A204.1 (cell line): ENCODE measurements around the gene GOLT1A.

ENCODE experiments used
- FAIRE-seq: peaks from 2 replicates; lab custom pipeline; 2012; peaks lifted over from hg19 to GRCh38; lab: Jason Lieb, UNC

The GOLT1A gene

DNA sequence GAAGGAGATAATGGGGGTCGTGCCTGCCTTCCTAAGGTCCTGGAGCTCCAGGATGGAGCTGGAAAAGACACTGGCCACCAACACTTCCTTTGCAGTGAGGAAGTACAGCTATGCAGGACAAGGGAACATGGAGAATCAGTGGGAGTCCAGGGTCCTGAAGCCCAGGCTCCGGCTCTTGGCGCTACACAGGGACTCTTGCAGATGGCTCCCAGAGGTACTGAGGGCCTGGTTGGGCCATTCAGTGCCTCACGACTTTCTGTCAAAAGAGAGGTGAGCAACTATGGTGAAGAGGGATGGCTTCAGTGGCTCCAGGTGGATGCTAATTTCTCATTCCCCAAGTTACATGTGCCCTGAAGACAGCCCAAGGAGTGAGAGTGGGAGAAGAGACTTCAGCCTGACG lies 60.1 kb downstream of the GOLT1A start:
- no peak for FAIRE-seq

DNA sequence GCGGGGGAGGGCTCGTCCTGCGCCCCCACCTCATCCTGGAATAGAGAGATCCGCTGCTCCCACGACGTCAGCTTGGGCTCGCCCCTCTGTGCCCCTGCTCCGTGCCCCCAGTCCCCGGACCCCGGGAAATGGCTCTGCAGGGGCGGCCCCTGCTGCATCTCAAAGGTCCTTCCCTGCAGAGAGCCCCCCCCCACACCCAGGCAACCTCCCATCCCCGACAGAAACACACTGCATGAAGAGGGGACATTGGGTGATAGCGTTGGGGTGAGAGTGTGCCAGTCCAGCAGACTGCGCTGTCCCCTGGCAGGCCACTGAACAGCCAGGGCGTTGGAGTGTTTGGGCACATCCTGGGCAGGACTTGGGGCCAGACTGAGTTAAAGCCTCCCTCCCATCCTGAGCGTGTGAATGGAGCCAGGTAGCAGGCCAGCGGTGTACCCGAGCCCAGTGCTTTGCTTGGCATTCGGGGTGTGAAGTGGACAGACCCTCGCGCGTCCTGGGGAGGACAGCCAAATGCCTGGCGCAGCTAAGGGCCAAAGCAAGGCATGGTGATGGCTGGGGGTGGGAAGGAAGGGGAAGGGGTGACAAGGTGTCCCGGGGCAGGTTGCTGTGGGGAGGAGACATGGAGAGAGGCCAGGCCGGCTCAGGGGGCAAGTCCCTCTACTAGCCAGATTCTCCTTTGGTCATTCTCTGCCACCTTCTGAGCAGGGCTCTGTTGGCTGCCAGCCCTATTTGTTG lies 61.3 kb downstream of the GOLT1A start:
- no peak for FAIRE-seq

DNA sequence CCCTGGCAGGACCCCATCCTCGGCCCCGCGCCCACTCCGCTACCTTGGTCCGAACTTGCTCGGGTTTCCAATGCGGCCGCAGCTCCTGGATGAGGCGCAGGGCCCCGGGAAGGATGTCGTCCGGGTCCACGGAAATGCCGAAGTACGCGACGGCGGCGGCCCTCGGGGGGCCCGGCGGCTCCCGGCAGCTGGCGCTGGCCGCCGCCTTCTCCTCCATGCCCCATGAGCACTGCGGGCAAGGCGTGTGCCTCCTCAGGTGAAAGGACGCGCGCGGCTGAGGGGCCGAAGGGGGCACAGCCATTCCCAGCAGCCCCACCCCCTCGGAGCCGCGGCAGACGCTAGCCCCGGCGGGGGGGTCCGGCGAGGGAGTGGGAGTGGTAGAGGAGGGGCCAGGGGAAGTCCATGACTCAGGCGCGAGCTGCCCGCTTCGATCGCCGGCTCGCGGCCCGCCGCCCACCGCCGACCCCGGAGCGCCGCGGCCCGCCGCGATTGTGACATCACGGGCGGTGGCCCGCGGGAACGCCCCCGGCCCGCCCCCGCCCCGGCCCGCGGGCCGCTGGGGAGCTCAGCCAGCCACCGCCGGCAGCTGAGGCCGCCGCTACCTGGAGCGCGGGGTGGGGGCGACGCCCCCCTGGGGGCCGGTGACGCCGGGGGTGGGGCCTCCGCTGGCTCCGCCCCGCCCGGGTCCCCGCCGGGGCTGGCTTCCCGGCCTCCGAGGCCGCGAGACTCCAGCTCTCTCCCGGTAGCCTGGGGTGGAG lies 62.1 kb downstream of the GOLT1A start, which contains the start of gene ETNK2:
TSS of gene ETNK2 (minus strand) at position 493 of the 758 bp plus-strand sequence. CDS start at position 301, 192 bp downstream.
- FAIRE-seq = no peak

DNA sequence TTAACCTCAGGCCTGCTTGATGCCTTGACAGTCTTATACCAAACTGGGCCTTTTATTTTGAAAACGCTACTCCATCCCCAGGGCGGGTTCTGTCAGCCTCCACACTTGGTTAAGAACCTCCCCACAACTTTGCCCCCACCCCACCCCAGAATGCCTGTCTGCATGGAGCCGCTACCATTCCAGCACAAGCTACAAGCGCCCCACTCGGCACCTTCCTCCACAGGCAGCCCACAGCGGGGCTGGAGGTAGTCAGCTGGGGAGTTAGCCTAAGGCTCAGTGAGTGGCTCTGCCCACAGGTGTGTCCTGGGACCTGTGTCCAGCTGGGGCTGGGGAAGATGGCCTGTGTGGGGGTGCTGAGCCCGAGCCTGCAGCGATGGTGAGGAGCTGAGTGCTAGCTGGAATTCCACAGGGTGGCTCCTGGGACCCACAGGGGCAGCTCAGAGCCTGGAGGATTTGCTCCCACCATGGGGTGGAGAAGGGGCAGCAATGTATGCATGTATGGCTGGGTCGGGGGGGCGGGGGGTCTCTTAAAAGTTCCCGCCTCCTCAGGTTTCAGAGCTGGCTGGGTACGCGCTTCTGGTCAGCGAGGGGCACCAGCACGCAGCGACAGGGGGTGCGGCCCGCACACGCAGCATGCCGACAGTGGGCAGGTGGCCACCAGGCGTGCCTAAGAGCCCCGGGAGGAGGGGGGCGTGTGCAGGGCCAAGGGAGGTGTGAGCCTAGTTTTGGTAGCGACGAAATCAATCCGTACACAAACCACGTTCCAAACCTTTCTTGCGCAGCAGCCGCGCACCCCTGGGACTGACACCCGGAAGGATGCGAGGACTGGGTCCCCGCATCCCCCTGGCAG lies 62.9 kb downstream of the GOLT1A start:
- FAIRE-seq = no peak

DNA sequence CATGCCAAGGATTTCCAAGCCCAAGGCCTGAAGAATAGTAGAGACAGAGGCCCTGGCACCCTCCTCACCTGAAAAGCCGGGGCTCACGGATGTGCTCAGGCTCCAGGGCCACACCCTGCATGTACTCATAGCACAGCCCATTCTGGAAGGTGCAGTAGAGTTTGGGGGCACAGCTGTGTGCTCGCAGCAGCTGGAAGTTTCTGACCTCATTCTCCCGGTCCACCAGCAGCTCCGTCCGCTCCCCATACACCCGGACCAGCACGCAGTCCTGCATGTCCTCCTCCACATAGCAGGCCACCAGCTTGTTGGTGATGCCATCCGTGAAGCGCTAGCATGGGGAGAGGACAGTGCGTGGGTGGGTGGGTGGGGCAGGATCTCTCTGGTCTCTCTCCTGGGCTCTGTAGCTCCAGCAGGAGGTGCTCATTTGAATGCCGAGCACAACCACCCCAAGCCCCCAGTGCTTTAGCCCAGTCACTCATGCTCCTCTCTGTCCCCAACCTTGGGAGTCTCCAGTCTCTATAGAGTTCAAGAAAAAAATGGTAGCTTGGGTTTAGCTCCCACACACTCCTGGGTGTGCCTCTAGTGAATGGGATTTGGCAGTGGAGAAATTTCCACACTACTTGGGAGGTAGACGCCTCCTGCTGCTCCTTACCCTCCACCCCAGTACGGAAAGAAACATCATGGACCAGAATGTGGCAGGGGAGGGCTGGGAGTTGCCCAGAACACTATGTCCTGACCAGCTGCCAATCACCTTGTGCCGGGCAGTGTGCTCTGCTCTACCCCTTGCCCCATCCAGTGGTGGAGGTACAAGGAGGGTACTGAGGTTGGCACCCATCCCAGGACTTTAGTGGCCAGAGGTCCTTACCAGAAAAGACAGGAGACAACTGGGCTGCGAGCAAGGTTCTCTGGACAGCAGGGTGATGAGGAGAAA lies 63.9 kb downstream of the GOLT1A start:
- FAIRE-seq = no peak

DNA sequence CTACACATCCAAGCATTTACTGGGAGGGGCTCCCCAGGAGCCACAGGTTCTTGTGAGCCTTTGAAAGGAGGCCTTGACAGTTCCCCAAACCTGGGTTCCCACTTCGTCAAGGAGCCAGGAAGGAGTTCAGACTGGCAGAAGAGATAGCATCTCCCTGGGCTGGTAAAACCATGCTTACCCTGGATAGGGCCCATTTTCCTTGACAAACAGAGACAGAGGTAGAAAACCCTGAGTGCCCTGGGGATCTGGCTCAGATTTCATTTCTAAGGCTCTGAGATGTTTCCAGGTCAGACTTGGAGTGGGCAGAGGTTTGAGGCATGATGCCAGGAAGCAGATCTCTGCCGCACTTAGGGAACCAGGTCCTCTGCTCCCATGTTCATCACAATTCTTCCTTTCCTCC lies 64.7 kb downstream of the GOLT1A start:
- no peak for FAIRE-seq
